ENCODE data around the gene C2CD3.

The C2CD3 gene

DNA sequence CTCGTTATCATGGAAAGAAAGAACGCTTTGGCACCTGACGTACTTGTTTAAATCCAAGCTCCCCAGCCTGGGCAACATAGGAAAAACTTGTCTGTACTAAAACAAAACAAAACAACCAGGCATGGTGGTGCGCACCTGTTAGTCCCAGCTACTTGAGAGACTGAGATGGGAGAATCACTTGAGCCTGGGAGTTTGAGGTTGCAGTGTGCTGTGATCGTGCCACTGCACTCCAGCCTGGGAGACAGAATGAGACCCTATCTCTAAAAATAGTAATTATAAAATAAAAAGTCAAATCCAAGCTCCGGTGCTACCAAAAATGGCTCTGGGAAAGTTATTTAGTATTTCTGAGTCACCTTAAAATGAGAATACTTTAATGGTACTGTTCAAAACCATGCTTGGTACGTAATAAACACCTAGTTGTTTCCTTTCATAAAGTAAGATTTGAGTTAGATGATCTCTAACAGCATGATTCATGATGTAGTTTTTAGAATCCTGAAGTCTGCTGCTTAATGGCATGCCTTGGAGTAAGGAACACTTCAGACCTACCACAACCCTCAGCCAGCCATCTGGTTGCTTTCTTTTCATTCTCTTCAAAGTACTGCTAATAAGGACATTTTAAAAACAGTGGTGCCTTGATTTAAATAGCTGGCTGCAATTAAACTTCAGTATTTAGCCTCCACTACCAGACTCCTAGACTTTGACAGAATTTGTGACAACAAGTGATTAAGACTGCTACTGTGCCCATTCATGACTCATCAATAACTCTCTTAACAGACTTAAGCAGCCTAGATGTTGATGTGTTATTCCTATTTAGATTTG lies 8.6 kb upstream of the C2CD3 start:
- no peak for DNase-seq (ENCODE audit: low spot score)
- no peak overlapping the region for H3K4me3 ChIP-seq
- TF ChIP-seq, protein P1, sequence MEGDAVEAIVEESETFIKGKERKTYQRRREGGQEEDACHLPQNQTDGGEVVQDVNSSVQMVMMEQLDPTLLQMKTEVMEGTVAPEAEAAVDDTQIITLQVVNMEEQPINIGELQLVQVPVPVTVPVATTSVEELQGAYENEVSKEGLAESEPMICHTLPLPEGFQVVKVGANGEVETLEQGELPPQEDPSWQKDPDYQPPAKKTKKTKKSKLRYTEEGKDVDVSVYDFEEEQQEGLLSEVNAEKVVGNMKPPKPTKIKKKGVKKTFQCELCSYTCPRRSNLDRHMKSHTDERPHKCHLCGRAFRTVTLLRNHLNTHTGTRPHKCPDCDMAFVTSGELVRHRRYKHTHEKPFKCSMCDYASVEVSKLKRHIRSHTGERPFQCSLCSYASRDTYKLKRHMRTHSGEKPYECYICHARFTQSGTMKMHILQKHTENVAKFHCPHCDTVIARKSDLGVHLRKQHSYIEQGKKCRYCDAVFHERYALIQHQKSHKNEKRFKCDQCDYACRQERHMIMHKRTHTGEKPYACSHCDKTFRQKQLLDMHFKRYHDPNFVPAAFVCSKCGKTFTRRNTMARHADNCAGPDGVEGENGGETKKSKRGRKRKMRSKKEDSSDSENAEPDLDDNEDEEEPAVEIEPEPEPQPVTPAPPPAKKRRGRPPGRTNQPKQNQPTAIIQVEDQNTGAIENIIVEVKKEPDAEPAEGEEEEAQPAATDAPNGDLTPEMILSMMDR (IDR thresholded peaks at IDR 0.05): no peak
- H3K27ac ChIP-seq: no peak overlapping the region

DNA sequence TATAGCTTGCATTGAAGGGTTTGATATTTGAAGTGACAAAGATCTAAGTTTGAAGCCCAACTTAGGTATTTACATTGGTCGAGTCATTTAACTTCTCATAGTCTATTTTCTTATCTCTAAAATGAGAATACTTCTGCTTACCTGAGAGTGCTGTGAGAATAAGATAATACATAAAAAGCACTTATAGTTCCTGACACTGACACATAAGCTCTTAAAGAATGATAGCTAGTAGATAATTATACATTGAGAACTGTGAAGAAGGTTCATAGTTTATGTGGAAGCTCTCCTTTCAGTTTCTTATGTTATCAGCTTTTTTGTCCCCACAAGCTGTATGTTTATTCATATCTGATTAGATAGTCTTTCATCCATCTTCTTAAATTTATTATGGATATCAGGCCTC lies 5.1 kb upstream of the C2CD3 start:
- Histone ChIP-seq H3K4me3 (no peak overlapping the region), H3K27ac (no peak overlapping the region)
- TF ChIP-seq, protein P1 (IDR thresholded peaks at IDR 0.05): no peak
- DNase-seq (ENCODE audit: low spot score): no peak

DNA sequence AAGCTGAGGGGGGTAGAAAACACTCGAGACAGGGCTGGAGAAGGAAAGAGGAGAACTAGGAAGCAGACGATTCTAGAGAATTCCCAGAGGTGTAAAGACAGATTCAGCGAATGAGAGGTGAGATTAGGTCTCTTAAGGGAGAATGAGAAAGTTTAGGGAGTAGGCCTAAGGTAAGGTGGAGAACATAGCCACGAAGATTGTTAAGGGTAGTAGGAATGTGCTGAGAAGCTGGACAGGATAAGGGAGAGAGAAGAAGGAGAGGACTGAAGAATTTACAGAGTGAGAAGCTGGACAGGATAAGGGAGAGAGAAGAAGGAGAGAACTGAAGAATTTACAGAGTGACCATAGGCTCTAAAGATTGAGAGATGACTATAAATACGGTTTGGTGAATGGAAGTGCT lies 1.2 kb upstream of the C2CD3 start:
- TF ChIP-seq, protein P1 (IDR thresholded peaks at IDR 0.05): no peak

DNA sequence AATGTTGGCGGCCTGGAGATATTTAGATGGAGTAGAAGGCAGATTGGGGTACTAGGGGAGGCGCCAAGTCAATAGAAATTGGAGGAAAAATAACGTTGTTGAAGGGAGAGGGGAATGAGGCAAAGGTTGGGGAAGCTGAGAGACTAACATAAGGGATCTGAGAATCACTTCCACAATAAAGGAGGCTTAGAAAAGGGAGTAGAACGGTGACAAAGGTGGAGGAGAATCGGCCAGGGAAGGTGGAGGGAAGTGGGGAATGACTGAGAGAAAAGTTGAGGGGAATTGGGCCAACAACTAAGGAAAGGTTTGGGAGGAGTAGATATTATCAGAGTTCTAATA lies 797 bp upstream of the C2CD3 start:
- peak overlapping the region; percentile 83 for H3K4me3 ChIP-seq
- no peak for DNase-seq (ENCODE audit: low spot score)
- H3K27ac ChIP-seq: peak overlapping the region; percentile 67 to 92
- TF ChIP-seq, protein P1 (IDR thresholded peaks at IDR 0.05): no peak

More for the DNA sequence above, 1.2 kb upstream of the C2CD3 start:
- DNase-seq (ENCODE audit: low spot score): no peak
- H3K4me3 ChIP-seq: peak overlapping the region; percentile 83
- peak overlapping the region; percentile 67 to 92 for H3K27ac ChIP-seq

DNA sequence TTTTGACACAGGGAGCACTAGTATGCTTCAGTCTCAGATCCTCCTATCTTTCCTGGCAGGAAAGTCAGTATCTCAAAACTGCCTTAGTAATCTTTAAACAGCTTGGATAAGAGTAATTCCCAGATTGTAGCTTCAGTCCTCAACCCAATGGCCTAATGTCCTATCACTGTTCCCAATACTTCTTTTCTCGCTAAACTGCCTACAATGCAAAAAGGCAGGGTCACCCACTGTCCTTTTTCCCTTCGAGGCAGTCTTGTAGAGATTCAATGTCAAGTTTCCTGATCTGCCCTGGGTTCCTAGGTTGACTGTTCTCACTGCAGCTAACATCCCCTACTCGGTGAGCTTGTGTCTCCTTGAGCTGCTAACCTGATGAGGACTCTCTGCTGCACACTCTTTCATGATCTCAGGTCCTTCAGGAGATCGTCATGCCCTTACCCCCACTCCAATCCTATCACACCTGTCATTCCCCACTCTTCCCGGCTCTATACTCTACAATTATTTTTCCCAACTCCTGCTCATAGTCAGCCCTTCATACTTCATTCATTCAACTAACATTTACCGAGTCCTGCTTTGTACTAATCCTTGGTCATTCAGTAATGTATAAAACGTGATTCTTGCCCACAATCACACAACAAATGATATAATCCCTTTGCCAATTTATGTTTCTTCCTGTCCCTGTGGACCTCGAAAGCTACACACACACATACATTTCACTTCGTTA lies 904 bp downstream of the C2CD3 start:
- Histone ChIP-seq H3K27ac (peak overlapping the region; percentile 67 to 92), H3K4me3 (peak overlapping the region; percentile 83)
- DNase-seq (ENCODE audit: low spot score): no peak
- TF ChIP-seq, protein P1 (IDR thresholded peaks at IDR 0.05): no peak

DNA sequence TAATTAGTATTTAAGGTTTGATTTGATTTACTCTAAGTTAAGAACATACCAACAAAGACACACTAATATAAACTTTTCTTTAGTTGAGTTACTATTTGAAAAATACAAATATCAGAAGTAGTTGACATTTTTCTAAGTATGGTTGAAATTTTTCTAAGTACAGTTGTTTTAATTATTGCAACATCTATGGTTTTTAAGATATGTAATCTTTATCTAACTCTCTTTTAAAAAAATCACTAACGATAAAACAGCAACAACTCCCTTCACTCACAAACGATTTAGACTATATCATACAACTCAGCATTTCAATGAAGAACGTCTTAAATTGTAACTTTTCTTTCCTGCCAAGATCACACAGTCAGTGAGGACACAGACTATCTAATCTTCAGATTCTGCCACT lies 2.0 kb downstream of the C2CD3 start:
- no peak overlapping the region for H3K27ac ChIP-seq
- no peak for DNase-seq (ENCODE audit: low spot score)
- TF ChIP-seq, protein P1 (IDR thresholded peaks at IDR 0.05): no peak
- no peak overlapping the region for H3K4me3 ChIP-seq
